COLO668 (cell line): ENCODE results near the gene PLEKHM2.
A peak's percentile ranks its signal among the peaks of the same experiment; 100 is the strongest.

ENCODE experiments used
- DNase-seq: peaks from one replicate; lab custom pipeline; 2025; ENCODE audit not compliant: unreplicated experiment; lab: John Stamatoyannopoulos, UW

Gene PLEKHM2

DNA sequence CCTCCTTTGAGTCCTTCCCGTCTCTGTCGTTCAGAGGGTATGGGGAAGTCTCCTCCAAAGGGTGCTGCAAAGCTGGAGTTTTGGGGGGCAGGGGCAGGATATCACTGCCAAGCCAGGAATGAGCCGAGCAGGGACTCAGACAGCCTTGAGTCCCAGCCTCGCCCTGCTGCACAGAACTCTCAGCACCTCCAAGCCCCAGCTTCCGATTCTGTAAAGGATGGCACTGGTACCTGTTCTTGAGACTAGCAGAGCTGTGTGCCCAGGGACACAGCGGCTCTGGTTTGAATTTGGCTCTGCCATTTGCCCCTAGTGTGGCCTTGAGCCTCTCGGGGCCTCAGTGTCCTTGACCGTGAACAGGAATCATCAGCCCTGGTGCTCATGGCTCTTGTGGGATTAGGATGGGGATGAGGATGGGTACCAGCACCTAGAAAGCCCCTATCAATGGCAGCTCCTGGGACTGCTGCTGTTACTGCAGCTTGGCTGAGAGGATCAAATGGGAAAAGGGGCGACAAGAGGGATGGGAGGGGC, 73.0 kb downstream of the PLEKHM2 start:
- DNase-seq, result no peak

- DNase-seq, result peak; percentile 47
Measured at GRCh38 chr1:15757575-15758342, 73.6 kb downstream of the PLEKHM2 start.

DNA sequence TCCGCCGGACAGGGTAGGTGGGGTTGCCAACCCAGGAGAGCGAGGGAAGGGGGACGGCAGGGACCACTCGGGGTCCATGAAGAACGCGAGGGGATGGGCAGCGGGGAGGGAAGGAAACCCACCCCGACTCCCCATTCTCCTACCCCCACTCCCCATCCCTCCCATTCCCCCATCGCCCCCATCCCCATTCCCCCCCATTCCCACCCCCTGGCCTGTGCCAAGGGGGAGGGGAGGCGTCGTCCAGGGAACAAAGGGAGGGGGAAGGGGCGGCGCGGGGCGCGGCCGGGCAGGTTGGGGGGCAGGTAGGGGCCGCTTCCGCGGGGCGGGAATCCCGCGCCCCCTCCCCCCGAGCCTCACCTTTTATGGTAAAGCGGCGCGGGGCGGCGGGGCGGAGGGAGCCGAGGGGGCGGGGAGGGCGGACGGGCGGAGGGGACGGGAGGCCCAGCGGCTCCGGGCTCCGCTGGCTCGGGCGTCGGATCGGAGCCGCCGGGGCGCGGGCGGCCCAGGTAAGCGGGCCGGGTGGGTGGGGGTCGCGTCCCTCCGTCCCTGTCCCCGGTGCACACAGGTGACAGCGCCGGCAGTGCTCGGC, 74.3 kb downstream of the PLEKHM2 start, which contains the start of gene FBLIM1:
TSS of gene FBLIM1 (plus strand) at position 453 of the 589 bp plus-strand sequence. CDS start 6,189 bp downstream, outside the sequence.
- DNase-seq, result no peak

GRCh38 chr1:15758953-15759661, 75.0 kb downstream of the PLEKHM2 start:
- no peak for DNase-seq

DNA sequence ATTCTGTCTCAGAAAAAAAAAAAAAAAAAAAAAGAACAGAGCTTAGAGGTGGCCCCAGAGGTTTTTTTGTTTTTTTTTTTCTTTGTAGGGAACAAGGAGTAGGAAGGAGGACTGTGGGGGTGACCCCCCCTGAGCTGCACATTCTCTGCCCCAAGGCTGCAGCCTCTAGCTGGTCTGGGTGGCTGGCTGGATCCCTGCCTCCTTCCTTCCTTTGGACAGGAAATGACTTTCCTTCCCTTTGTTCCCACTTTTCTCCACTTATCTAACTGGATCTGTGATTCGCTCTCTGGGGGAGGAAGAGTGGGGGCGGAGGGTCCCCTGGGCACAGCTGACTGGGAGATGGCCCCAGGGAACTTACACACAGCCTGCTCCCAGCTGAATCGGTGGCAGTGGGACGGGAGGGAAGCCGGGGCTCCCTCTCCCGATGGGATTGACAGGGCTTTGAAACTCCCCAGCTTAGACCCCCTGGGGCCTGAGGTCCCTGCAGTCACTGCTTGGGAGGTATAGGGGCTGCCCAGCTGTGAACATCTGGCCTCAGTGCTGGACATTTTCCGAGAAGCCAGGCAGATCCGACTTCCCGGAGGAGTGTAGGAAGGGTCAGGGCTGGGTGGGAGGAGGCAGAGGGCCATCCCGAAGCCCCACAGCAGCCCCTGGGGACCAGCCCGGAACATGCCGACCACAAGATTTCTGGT, 76.5 kb downstream of the PLEKHM2 start:
- DNase-seq, result no peak

DNA sequence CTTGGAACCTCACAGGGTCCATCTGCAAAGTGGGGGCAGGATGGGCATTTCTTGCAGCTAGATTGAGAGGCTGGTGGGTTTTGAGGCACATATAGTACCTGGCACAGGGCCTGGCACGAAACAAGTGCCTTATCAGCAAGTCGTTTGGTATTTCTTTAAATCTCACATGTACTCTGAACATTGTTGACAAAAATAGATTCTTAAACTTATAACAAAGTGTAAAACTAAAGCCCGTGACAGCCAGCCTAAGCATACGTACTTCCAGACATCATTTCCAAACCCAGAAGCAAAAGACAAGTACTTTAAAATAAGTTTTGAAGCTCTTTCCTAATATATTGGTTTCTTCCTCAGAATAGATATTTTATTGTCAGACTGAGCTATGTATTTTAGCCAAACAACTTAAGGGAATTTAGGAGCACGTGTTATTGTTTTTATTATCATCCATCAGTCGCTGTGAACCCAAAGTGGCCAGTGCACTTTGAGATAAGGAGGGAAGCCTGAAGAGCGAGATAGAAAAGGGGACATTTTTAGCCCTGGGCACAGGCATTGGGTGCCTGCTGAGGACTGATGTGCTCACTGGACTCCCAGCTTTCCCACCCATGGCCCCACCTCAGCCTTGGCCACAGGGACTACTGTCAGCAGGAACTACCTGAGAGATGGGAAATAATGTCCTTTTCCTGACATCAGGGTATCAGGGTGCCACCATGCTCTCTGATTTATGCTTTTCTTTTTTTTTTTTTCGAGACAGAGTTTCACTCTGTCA, 77.4 kb downstream of the PLEKHM2 start:
- DNase-seq, result no peak

- no peak for DNase-seq
Measured at GRCh38 chr1:15762546-15762945, 78.4 kb downstream of the PLEKHM2 start.

DNA sequence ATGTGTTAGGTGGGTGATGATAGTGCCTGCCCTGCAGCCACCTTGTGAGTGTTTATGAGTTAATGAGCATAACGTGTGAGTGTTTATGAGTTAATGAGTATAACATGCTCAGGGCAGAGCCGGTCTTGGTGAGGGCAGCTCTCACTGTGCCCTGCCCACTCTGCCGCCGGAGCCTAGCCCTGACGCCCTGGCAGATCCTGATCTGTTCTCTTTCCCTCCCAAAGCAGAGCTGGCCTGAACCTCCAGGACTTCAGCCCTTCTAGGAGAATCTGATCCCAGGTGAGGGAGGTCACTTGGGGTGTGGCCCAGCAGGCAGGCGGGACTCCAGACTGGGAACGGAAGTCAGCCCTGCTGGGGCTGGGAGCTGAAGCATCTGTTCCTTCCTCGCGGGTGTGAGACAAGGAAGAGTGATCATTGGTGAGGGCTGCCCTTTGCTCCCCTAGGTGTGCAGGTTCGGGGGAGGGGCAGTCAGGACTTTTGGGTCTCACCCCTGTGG, 80.2 kb downstream of the PLEKHM2 start:
- peak; percentile 35 for DNase-seq

DNA sequence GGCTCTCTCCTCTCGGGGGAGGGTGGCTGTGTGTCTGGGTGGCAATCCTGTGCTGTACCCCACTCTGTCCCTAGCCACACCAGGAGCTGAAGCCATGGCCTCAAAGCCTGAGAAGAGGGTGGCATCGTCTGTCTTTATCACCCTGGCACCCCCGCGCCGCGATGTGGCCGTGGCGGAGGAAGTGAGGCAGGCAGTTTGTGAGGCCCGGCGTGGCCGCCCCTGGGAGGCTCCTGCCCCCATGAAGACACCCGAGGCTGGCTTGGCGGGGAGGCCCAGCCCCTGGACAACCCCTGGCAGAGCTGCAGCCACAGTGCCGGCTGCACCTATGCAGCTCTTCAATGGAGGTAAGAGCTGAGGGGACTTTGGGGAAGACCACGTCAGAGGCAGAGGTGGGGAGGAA, 80.8 kb downstream of the PLEKHM2 start:
- DNase-seq, result no peak

DNA sequence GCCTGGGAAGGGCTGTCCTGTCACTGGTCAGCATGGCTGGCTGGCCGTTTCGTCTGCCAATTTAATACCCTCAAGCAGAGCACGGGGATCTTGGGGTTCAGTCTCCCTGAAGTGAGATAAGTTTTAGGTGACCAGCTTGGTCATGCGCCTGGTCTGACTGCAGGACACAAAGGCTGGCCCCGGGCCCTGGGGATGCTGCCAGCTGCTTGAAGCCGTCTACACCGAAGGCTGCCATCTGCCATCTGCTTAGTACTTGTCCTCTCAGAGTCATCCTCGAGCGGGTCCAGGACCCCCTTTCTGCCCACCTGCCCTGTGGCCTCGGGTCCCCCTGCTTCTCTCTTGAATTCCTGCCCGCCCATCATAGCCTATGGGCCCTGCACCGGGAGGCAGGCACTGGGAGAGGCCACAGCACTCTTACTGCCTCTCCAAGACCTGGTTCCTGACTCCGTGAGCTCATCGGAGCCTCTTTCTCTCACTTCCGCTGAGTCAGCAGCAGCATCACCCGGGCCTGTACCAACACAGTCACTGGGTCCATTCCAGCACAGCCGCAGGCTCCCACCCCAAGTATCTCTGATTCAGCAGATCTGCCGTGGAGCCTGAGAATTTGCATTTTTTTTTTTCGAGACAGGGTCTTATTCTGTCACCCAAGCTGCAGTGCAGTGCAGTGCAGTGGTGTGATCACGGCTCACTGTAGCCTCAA, 81.5 kb downstream of the PLEKHM2 start:
- DNase-seq, result no peak

DNA sequence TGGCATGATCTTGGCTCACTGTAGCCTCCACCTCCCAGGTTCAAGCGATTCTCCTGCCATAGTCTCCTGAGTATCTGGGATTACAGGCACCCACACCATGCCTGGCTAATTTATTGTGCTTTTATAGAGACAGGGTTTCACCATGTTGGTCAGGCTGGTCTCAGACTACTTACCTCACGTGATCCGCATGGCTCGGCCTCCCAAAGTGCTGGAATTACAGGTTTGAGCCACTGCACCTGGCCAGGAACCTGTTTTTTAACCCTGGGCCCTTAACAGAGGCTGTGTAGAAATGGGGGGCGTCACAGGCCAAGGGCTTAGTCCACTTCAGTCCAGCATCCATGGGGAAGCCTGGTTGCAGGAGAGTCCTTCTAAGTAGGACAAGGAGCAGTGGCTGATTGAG, 83.8 kb downstream of the PLEKHM2 start:
- DNase-seq, result no peak

- DNase-seq, result no peak
Measured at GRCh38 chr1:15768388-15768787, 84.3 kb downstream of the PLEKHM2 start.

DNA sequence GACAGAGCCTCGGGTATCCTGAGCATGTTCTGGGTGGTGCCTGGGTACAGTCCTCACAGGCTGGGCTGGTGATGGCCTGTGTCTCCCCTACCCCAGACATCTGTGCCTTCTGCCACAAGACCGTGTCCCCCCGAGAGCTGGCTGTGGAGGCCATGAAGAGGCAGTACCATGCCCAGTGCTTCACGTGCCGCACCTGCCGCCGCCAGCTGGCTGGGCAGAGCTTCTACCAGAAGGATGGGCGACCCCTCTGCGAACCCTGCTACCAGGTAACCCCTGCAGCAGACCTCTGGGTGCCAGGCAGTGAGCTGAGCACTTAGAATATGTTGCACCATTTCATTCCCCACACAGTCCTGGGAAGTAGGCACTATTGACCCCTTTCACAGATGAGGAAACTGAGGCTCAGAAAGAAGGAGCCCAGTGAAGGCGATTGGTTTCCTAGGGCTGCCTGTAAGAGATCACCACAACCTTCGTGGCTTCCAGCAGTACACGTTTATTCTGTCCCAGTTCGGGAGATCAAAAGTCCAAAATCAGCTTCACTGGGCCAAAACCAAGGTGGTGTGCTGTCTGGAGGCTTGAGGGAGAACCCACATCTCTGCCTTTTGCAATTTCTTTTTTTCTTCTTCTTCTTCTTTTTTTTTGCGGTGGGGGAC, 86.3 kb downstream of the PLEKHM2 start:
- DNase-seq, result no peak

GRCh38 chr1:15771836-15772515, 87.9 kb downstream of the PLEKHM2 start:
- DNase-seq, result no peak

DNA sequence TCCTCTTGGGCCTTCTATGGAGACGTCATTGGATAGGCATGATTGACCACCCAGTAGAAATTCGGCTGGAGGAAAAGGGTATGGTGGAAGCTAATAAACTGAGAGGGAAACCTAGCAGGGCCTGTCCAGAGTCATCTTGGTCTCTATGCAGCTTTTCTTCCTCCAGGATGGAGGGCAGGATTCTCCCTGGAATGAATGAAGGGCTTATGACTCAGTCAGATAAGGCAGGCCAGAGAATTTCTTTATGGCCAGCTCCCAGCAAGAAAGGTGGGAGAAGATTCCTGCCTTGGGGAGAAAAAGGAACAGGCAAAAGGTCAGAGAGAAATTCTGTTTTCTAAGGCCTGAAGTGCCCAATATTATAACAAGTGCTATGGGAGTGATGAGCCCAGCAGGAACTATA, 91.6 kb downstream of the PLEKHM2 start:
- no peak for DNase-seq

DNA sequence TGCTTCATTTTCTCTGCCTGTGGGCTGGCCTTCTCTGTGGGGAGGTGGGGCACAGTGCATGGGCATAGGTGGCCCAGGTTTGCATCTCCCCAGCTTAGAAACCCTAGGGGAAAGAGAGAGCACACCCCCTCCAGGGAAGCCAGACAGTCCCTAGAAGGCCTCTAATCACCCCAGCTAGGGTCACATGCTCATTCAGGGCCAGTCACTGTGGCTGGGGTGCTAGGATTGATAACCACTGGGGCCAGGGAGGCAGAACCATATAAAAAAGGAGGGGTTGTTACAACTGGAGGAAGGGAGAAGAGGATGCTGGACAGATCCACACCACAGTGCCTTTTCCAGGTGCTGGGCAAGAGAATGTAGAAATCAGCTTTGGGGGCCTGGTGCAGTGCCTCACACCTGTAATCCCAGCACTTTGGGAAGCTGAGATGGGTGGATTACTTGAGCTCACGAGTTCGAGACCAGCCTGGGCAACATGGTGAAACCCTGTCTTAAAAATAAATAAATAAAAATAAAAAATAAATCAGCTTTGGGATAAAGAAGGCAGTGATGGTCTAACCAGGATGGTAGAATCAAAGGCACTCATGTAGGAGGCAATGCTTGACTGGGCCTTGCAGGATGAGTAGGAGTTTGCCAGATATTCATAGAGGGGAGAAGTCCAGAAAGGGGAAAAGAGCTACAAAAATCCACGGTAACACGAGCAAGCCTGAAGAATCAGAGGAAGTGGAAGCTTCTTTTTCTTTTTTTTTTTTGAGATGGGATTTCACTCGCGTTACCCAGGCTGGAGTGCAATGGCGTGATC, 94.0 kb downstream of the PLEKHM2 start:
- DNase-seq, result no peak
